ENCODE data around the gene CAMTA1. TPM values are rescaled to one million over a fixed set of nuclear protein-coding genes. Genes with fewer than 3 reads are reported as not detected.

CAMTA1 gene
- total RNA-seq, 1 donor from 2014 or later = 77.6 TPM

DNA sequence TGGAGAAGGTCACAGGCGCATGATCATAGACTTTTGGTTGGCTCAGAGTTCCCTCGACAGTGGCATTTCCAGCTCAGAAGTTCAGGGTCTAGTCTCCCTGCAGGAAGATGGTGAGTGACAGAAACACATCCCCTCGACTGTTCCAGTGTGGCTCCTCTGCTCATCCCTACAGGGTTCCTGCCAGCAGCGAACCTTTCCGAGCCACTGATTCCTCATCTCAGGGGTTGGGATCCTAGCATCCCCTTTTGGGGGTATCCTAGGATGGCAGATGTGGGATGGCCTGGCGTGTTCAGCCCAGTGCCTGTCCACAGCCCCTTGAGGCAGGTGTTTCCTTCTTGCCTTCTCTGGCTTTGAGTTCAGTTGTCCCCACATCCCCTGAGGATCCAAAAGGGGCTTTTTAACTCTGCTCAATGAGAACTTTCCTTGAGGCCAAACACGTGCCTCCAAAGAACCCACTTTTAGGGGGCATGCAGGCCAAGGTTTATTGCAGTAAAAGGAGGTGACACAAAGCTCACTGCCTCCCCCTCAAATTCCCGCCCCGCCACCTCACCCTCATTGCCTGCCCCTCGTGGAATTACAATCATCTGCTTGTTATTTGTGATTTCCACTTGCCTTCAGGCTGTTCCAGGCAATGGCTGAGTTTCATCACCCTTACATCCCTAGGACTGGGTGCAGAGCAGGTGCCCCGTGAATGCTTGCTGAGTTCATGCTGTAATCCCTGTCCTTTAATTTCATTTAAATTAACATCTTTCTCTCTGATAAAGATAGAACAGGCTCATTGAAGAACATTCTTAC is 440.7 kb downstream of the CAMTA1 start:
- H3K27me3 Mint-ChIP-seq (ENCODE audit: low read depth, unreplicated experiment) = peaks cover 13% of the 10 kb centered on the region
- Histone ChIP-seq H3K4me1 (ENCODE audit: insufficient read depth, low read length) (peaks cover 18% of the 10 kb centered on the region), H2AFZ (ENCODE audit: low read depth, low read length) (no peak overlapping the region), H3K27me3 (ENCODE audit: insufficient read depth, low read length) (no peaks in the 10 kb centered on the region), H3K4me3 (ENCODE audit: insufficient read depth, low read depth, low read length) (no peak overlapping the region), H3K9ac (ENCODE audit: low read length) (no peak overlapping the region), H3K4me2 (ENCODE audit: low read length) (no peak overlapping the region), H3K79me2 (ENCODE audit: insufficient read depth, low read length) (no peaks in the 10 kb centered on the region), H3K9me3 (ENCODE audit: insufficient read depth, low read depth, low read length) (no peaks in the 10 kb centered on the region), H4K20me1 (ENCODE audit: insufficient read depth, low read length) (no peaks in the 10 kb centered on the region), H3K36me3 (ENCODE audit: insufficient read depth, low read length) (no peaks in the 10 kb centered on the region), H3K27ac (ENCODE audit: low read depth, low read length) (no peak overlapping the region)
- no peak overlapping the region for H3K27ac Mint-ChIP-seq (ENCODE audit: unreplicated experiment)
- no peak for TF ChIP-seq EZH2 (IDR thresholded peaks at IDR 0.05; ENCODE audit: insufficient read depth, low read length)
- no peak for TF ChIP-seq CTCF (IDR thresholded peaks at IDR 0.05; ENCODE audit: insufficient read depth, low read depth, low read length)
- H3K4me1 Mint-ChIP-seq (ENCODE audit: low read depth, unreplicated experiment) = peaks cover 10% of the 10 kb centered on the region
- H3K36me3 Mint-ChIP-seq (ENCODE audit: low read depth, unreplicated experiment) = no peaks in the 10 kb centered on the region
- DNase-seq (ENCODE audit: low read depth) = no peak
- no peak for FAIRE-seq
- H3K4me3 Mint-ChIP-seq (ENCODE audit: unreplicated experiment) = no peak overlapping the region
- no peaks in the 10 kb centered on the region for H3K9me3 Mint-ChIP-seq (ENCODE audit: unreplicated experiment)

DNA sequence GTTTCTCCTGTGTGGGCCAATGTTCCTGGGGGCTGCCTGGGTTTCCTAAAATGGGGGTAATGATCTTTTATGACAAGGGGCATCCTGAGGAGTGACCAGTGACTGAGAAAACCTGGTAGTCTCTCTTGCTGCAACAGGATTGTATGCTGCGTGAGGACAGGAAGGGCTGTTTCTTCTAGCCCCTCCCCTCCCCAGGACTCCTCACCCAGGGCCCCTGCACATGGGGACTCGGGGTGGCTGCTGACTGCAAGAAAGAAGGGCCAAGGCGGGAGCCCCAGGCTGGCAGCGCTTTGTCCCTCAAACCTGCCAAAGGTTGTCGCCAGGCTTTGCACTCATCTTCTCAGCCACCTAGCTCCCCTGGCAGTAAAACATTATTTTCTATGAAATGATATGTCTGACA is 442.4 kb downstream of the CAMTA1 start:
- no peak for DNase-seq (ENCODE audit: low read depth)
- H3K4me3 Mint-ChIP-seq (ENCODE audit: unreplicated experiment) = no peak overlapping the region
- Histone ChIP-seq H3K9ac (ENCODE audit: low read length) (no peak overlapping the region), H3K79me2 (ENCODE audit: insufficient read depth, low read length) (no peaks in the 10 kb centered on the region), H3K27me3 (ENCODE audit: insufficient read depth, low read length) (no peaks in the 10 kb centered on the region), H3K27ac (ENCODE audit: low read depth, low read length) (no peak overlapping the region), H4K20me1 (ENCODE audit: insufficient read depth, low read length) (no peaks in the 10 kb centered on the region), H2AFZ (ENCODE audit: low read depth, low read length) (no peak overlapping the region), H3K4me1 (ENCODE audit: insufficient read depth, low read length) (peaks cover 18% of the 10 kb centered on the region), H3K4me3 (ENCODE audit: insufficient read depth, low read depth, low read length) (no peak overlapping the region), H3K9me3 (ENCODE audit: insufficient read depth, low read depth, low read length) (no peaks in the 10 kb centered on the region), H3K36me3 (ENCODE audit: insufficient read depth, low read length) (no peaks in the 10 kb centered on the region), H3K4me2 (ENCODE audit: low read length) (no peak overlapping the region)
- no peaks in the 10 kb centered on the region for H3K36me3 Mint-ChIP-seq (ENCODE audit: low read depth, unreplicated experiment)
- H3K27me3 Mint-ChIP-seq (ENCODE audit: low read depth, unreplicated experiment) = peaks cover 14% of the 10 kb centered on the region
- no peak overlapping the region for H3K27ac Mint-ChIP-seq (ENCODE audit: unreplicated experiment)
- no peak for TF ChIP-seq CTCF (IDR thresholded peaks at IDR 0.05; ENCODE audit: insufficient read depth, low read depth, low read length)
- no peak for TF ChIP-seq EZH2 (IDR thresholded peaks at IDR 0.05; ENCODE audit: insufficient read depth, low read length)
- no peaks in the 10 kb centered on the region for H3K9me3 Mint-ChIP-seq (ENCODE audit: unreplicated experiment)
- no peaks in the 10 kb centered on the region for H3K4me1 Mint-ChIP-seq (ENCODE audit: low read depth, unreplicated experiment)
- no peak for FAIRE-seq

Measured in astrocyte (in vitro differentiated cells and primary cell).